ENCODE results near the gene COL11A2.

The COL11A2 gene

DNA sequence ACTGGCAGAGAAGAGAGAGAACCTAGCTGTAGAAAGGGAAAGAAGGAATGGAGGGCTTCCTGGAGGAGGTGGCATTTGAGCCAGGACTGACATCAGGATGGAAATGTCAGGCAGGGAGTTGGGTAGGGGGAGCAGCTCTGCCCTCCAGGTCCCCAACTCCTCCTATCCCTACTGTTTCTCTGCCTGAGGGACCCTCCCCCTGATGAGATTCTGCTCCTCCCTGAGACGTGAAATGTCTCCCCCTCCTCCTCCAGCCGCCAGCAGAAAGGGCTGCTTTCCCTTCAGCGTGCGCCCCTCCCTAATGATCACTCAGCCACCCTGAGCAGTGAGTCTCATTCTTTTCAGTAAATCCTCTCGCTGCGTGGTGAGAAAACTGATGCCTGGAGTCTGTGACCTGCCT is 75.8 kb downstream of the COL11A2 start:
- H3K9me3 Mint-ChIP-seq: no peaks in the 10 kb centered on the region
- H3K36me3 Mint-ChIP-seq (ENCODE audit: insufficient read depth): no peaks in the 10 kb centered on the region
- H3K27me3 Mint-ChIP-seq: peaks cover 74 to 77% of the 10 kb centered on the region in 2 donors
- DNase-seq (no peak), ATAC-seq (replicated peaks) (no peak)
- H3K4me1 Mint-ChIP-seq (ENCODE audit: low read depth in 2 of 2): peaks cover 9 to 16% of the 10 kb centered on the region in 2 donors
- H3K4me3 Mint-ChIP-seq: peak overlapping the region in 1 of 2 donors; percentile 15
- H3K27ac Mint-ChIP-seq: no peak overlapping the region

GRCh38 chr6:33114406-33114805 is 77.9 kb downstream of the COL11A2 start:
- peaks cover 9 to 16% of the 10 kb centered on the region in 2 donors for H3K4me1 Mint-ChIP-seq (ENCODE audit: low read depth in 2 of 2)
- ATAC-seq (replicated peaks): no peak
- H3K36me3 Mint-ChIP-seq (ENCODE audit: insufficient read depth): no peaks in the 10 kb centered on the region
- no peak overlapping the region for H3K27ac Mint-ChIP-seq
- peaks cover 78 to 85% of the 10 kb centered on the region in 2 donors for H3K27me3 Mint-ChIP-seq
- H3K9me3 Mint-ChIP-seq: no peaks in the 10 kb centered on the region
- H3K4me3 Mint-ChIP-seq: no peak overlapping the region
- no peak for DNase-seq

DNA sequence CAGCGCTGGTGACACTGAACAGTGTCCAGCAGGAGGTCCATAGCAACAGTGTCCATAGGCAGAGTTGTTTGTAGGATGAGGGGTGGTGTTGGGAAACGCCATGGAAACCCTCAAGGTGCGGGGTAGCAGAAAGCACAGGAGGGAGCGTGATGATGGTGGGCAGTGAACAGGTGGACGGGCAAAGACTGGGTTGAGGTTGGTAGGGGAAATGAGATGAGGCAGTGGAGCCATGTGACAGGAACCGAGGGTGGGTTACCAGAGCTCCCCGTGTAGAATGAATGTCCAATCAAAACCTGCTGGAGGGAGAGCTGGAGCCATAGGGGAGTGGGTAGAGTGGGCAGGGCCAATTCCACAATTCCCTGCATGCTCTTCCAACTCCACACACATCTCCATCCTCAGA is 78.5 kb downstream of the COL11A2 start:
- ATAC-seq (replicated peaks) (no peak), DNase-seq (no peak)
- no peak overlapping the region for H3K27ac Mint-ChIP-seq
- peaks cover 9 to 16% of the 10 kb centered on the region in 2 donors for H3K4me1 Mint-ChIP-seq (ENCODE audit: low read depth in 2 of 2)
- H3K27me3 Mint-ChIP-seq: peaks cover 82 to 91% of the 10 kb centered on the region in 2 donors
- H3K36me3 Mint-ChIP-seq (ENCODE audit: insufficient read depth): no peaks in the 10 kb centered on the region
- H3K4me3 Mint-ChIP-seq: no peak overlapping the region
- H3K9me3 Mint-ChIP-seq: no peaks in the 10 kb centered on the region

Measured in effector memory CD8-positive, alpha-beta T cell (primary cell).